GM19023 (cell line): ENCODE measurements around the gene ELP4.

ENCODE experiments used
- ATAC-seq: cut with Tn5 transposase; IDR thresholded peaks from one replicate; pipeline ENCODE4 v1.9.1; 2021; ENCODE audit warnings: mild to moderate bottlenecking, moderate library complexity; ENCODE audit not compliant: unreplicated experiment

ELP4 gene

DNA sequence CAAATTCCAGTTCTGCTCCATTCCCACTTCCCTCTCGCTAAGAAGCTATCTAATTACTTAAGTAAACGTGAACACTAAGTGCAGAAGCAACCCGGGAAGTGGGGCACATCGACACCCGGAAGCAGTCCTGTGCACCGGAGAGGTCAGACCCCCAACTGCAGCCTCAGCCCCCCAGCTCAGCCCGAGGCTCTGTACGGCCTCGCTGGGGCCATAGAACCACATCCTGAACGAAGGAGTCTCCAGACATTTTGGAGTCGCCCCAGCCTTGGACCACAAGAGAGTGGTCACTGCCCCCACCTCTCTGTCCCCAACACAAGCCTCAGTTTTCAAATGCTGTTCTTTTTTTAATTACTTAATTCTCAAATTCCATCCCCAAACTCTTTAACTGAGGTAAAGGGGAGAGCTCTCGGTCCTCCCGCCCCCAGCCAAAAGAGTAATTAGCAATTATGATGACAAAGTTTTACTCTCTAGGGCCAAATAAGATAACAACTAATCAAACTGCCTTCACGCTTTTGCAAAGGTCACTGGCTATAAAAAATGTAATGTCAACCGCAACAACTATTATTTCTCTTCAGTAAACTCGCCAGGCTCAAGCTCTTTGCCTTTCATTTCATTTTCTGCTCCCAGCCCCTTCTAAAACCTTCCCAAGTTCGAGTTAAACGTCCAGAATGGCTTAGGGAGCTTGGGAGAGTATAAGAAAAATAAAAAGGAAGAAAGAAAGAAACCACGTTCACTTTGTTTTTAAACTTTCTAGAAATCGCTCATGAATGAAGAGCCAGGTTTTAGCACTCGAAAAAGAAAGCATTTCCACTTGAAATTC, 299.4 kb downstream of the ELP4 start:
- no peak for ATAC-seq

- ATAC-seq, result no peak
Measured at GRCh38 chr11:31809541-31809856, 299.9 kb downstream of the ELP4 start.

GRCh38 chr11:31809857-31810778, 300.6 kb downstream of the ELP4 start:
- ATAC-seq, result no peak

- ATAC-seq, result peak; percentile 51
Measured at GRCh38 chr11:31810779-31811647, 301.4 kb downstream of the ELP4 start, which contains the start of gene PAX6. Gene PAX6, minus strand, starts transcription at chr11:31811322. Its CDS starts 4,911 bp downstream, at chr11:31806411.

DNA sequence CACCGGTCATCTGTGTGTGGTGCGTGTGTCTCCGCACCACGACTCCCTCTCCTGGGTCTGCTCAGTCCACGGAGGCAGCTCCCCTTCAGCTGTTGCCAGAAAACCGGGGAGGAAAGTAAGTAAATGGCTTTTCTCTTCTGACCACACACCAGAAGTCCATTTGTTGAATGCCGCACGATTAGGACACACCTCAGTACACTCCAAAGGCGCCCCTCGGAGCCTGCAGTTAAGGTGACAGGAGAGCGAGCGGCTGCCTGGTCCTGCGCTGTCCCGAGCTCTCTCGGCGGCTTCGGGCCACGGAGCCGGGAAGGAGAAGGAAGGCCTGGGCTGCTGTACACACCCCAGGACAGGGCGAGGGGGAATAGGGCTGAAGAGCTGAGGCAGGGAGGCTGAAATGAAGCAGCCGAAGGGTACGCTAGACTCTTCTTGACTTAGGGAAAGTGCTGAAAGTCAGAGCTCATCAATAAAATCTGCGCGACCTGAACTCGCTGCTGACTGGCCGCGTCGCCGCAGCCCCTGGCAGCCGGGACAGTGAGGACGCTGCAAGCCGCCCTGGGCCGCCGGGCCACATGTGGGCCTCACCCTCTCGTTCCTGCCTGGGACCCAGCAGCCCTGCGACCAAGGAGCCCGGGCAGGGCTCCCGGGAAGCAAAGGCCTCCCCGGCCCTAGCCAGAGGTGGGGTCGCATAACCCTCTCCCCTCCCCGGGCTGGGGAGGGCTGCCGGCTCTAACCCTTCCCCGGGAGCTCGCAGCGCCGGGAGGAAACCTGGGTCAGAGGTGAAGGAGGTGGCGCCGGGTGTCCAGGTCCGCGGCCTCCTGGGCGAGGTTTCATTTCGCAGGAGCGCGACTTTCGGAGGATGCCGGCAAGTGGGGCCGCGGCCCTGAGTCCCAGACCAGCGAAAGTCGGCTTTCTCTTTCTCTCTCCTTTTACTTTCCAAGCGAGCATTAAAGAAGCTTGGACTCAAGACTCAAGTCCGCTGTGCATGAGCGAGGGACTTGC, 303.1 kb downstream of the ELP4 start:
- ATAC-seq, result no peak

GRCh38 chr11:31813391-31814175, 304.0 kb downstream of the ELP4 start:
- ATAC-seq, result no peak

DNA sequence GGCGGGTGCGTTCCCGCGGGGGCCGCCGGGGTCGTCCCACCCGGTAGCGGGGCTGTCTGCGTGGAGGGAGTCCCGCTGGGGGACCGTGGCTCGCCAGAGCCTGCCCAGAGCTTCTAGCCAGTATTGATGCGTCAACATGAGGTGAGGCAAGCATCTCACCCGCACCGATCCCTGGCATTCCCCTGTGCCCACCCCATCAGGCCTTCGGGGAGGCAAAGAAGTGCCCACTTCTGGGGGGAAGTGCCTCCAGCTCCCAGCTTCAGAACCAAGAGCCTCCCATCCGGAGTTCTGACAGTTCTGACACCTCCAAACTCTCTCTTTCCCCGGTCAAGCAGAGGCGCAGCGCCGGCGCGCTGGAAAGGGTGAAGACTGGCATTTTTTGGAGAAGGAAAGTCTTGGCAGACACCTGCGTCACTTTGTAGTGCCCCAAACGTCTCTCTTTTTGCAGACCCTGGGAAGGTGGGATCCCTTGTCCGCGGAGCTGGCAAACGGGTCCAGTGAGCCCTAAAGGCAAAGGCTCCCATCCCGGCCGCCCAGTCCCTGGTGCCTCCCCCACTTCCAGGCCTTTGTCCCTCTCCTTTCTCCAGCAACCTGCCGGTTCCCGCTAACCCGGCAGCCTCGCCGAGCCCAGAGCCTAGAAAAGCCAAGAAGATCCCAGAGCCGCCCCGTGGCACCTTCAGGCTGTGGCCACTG, 304.8 kb downstream of the ELP4 start:
- ATAC-seq, result no peak

DNA sequence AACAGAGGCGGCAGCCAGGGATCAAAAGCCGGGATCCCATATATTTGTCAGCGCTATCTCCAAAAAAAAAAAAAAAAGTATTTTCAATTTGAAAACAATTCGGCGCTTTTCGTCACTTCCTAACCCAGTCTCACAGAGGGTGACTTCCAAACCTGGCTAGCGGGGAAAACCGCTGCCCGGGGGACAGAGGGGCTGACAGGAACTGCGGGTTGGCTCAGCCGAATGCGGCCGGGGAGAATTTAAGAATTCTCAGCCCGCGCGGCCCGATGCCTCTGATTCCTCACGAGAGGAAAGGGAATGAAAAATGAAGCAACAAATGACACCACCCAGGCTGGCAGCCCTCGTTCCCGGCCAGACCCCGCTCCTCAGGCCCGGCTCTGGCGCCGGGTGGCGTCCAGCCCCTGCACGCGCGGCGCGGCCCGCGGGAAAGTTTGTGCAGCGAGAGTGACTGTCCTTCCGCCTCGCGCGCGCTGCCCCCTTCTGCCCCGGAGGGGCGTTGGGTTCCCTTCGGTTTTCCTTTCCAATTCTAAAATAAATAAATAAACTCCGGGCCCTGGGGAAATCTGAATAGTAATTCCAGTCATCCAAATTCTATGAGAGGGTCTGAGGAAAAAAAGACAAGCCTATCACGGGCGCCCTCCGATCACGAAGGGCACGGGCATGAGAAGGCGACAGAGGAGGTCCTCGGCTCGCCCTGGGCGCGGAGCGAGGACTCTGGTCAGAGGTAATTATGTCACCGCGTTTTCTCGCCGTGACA, 306.3 kb downstream of the ELP4 start:
- no peak for ATAC-seq

DNA sequence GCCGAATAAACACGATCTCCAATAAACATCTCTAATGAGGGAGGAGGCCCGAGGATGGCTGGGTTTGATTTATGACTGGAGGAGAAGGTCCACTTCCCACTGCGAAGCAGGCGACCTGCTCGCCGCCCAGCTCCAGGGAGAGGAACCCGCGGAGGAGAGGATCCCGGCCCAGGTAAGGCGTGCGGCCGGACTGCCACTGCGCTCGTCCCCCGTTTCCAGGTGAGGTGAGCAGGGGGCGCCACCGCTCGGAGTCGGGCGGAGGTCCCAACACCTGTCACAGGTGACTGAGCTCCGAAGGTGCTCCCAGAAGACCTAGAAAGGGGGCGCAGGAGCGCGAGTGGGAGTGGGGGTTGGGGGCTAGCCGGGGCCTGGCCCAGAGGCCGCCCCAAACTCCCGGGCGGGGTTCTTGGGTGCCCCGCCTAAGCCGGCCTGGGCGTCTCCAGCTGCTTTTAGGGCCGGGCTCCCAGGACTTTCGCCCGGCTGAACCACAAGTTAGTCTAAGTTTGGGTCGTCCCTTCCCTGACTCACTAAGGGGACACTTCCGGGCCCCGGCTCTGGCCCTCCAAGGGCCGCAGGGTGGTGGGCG, 307.0 kb downstream of the ELP4 start:
- ATAC-seq, result no peak

DNA sequence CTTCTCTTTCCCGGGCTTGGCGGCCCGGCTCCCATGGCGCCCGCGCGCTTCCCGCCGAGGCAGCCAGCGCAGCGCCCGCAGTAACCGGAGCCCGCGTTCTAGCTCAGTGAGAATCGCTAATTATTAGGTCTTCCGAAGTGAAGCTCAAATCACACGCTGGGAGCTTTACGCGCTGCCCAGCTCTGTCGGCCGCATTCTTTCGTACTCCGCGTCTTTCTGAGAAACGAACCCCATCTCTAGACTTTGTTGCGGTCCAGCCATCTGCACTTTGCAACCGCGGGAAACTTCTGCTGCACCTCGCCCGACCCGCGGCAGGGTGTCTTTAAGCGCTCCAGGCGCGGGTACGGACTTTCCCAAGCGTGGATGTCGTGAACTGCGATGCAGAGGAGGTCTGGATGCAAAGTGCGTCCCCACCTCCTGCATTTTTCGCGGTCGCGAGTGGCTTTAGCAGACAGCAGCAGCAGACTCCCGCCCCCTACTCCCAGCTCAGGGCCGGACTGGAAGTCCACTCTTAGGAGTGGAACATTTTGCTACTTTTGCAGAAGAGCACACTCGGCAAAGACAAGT, 307.6 kb downstream of the ELP4 start:
- no peak for ATAC-seq

GRCh38 chr11:31817621-31818424, 308.3 kb downstream of the ELP4 start:
- ATAC-seq, result no peak

DNA sequence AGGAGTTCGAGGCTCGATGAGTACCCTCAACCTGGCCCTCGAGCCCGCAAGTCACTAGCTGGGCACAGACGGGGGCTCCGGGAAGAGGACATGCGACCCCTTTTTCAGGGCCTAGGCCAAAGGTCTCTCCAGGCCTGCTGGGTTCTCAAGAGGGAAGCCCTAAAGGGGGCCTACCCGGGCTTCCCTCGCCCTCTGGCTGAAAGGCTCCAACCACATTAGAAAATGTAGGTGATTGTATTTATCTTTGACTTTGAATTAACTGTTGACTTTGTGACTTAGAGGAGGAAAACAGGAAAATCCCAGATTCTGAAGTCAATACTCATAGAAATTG, 308.8 kb downstream of the ELP4 start:
- no peak for ATAC-seq

GRCh38 chr11:31818874-31819331, 309.3 kb downstream of the ELP4 start:
- ATAC-seq, result no peak

DNA sequence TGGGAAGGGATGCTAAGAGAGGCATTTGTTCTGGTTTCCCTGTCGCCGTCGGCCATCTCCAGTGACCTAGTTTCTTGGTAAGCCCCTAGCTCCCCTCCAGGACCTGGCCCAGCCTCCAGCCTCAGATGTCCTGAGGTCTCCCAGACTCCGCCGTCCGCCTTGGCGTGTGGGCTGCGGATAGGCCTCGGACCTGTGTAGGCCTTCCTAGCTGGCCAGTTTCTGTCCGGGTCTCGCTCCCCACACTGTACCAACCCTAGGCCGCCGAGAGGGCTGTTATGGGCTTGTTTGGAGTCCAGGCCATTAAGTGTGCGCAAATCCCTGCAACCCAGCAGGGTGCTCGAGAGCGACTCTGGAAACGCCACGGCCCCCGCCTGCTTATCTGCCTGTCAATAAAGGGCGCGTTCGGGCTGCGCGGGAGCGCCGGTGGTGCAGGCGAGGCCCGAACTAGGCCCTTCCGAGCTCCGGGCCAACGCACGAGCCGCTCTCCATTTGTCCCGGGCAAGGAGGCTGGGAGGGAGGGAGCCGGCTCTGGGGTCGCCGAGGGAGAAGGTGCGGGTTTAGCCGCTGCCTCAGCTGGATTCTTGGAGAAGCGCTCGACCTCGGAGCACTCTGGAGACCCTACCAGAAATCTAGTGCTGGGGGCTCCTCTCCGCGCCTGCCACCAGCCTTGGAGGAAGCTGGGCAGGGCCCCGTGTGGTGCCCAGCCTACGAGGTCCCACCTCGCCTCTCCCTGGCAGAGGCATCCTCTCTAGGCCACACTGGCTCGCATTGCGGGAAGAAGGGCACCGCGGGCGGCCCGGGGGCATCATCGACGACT, 310.3 kb downstream of the ELP4 start:
- no peak for ATAC-seq

GRCh38 chr11:31820438-31820818, 310.9 kb downstream of the ELP4 start:
- ATAC-seq, result no peak
